Testis (tissue), 3 donors: ENCODE results near the gene RAB3C. TPM values are rescaled to one million over a fixed set of nuclear protein-coding genes. Genes with fewer than 3 reads are reported as not detected.

Experiments
- DNase-seq: peaks from one replicate; pipeline ENCODE4 v3.0.0-alpha.2; 2019
- H3K27ac ChIP-seq, 2 donors: fragments of 200-600 bp; sonication (generic); one replicate each; pipeline ENCODE4 v1.5.1; 2019
- H3K27me3 ChIP-seq: fragments of 200-600 bp; sonication (generic); one replicate; pipeline ENCODE4 v1.5.1; 2019
- H3K36me3 ChIP-seq: fragments of 200-600 bp; sonication (generic); one replicate; pipeline ENCODE4 v1.5.1; 2017; ENCODE audit warnings: low read depth; ENCODE audit errors: missing control alignments
- H3K4me1 ChIP-seq: fragments of 200-600 bp; sonication (generic); one replicate; pipeline ENCODE4 v1.5.1; 2019
- H3K4me3 ChIP-seq, 2 donors: fragments of 200-600 bp; sonication (generic); one replicate each; pipeline ENCODE4 v1.5.1; 2017 to 2019
- H3K9me3 ChIP-seq: fragments of 200-600 bp; sonication (generic); one replicate; pipeline ENCODE4 v1.5.1; 2017
- CTCF ChIP-seq, 3 experiments: fragments of 450-650 bp in 2 of 3; fragments of 200-600 bp in 1 of 3; sonication (generic) in 1 of 3; IDR thresholded peaks; one replicate each; pipeline ENCODE4 v1.5.1; 2016 to 2019; ENCODE audit warnings: antibody characterized with exemption in 3 of 3, mild to moderate bottlenecking in 2 of 3, moderate library complexity in 1 of 3
- POLR2A ChIP-seq: fragments of 450-650 bp; IDR thresholded peaks from one replicate; pipeline ENCODE4 v1.6.1; 2017; ENCODE audit warnings: antibody characterized with exemption, mild to moderate bottlenecking, moderate library complexity
- WGBS, 2 donors: methylation state at CpG; one replicate each; pipeline ENCODE4 v1.1.5; 2018; 5-methylcytosine and 5-hydroxymethylcytosine counted together
- intact Hi-C: fragments of 100-400 bp; cut with DNase I; formaldehyde crosslinking; loops from one replicate; pipeline ENCODE4 v1.15.1; 2023; ENCODE audit warnings: low total_unique reads
- polyA plus RNA-seq: library from polyadenylated mRNA; stranded (reverse); fragments of 350-450 nt; fragmentation: Illumina TruSeq; extraction: RNeasy Lipid Tissue Mini Kit (QIAGEN cat#74804); gene quantifications from one replicate; pipeline ENCODE4 v1.2.3, GENCODE V29; 2014; ENCODE audit warnings: low read depth, low replicate concordance; ENCODE audit not compliant: insufficient read depth
- total RNA-seq, 2 donors: library from RNA; depleted of rRNA; stranded (reverse); fragments of >200 nt; gene quantifications; one replicate each; pipeline ENCODE4 v1.2.3, GENCODE V29; 2016

Gene RAB3C
- total and polyA plus RNA-seq, 3 donors from 2014 or later = 0.47 to 2.5 (median 1.8) TPM

GRCh38 chr5:58902765-58903164 lies 319.9 kb downstream of the RAB3C start:
- Histone ChIP-seq H3K36me3 (no peaks in the 10 kb centered on the region), H3K27me3 (no peaks in the 10 kb centered on the region), H3K4me1 (no peaks in the 10 kb centered on the region), H3K4me3 (no peak overlapping the region), H3K27ac (no peak overlapping the region), H3K9me3 (no peaks in the 10 kb centered on the region)
- intact Hi-C loops = no loop called here
- TF ChIP-seq CTCF (IDR thresholded peaks at IDR 0.05) = no peak
- no peak for TF ChIP-seq POLR2A
- DNase-seq = no peak
- WGBS, 2 donors = 69 to 76% methylated on average over 2 of the region's 2 CpGs

- Histone ChIP-seq H3K27me3 (no peaks in the 10 kb centered on the region), H3K4me1 (no peaks in the 10 kb centered on the region), H3K36me3 (no peaks in the 10 kb centered on the region), H3K9me3 (no peaks in the 10 kb centered on the region), H3K4me3 (no peak overlapping the region), H3K27ac (no peak overlapping the region)
- intact Hi-C loops = no loop called here
- TF ChIP-seq POLR2A = no peak
- no peak for TF ChIP-seq CTCF (IDR thresholded peaks at IDR 0.05)
- 72 to 73% methylated on average over 4 of the region's 4 CpGs for WGBS, 2 donors
- no peak for DNase-seq
Measured at GRCh38 chr5:58904737-58905136, 321.9 kb downstream of the RAB3C start.

GRCh38 chr5:58905944-58906343 lies 323.1 kb downstream of the RAB3C start:
- Histone ChIP-seq H3K27ac (no peak overlapping the region), H3K9me3 (no peaks in the 10 kb centered on the region), H3K4me1 (no peaks in the 10 kb centered on the region), H3K4me3 (no peak overlapping the region), H3K36me3 (no peaks in the 10 kb centered on the region), H3K27me3 (no peaks in the 10 kb centered on the region)
- intact Hi-C loops = no loop called here
- TF ChIP-seq CTCF (IDR thresholded peaks at IDR 0.05) (no peak), POLR2A (no peak)
- DNase-seq = no peak

Other genes starting within 250 kb of the RAB3C start
- 10 to 100 TPM; 55.3 to 88.4 TPM for gene PLK2, start 123.0 kb upstream of the RAB3C start, total RNA-seq
- 87.8 TPM for gene PLK2, start 123.0 kb upstream of the RAB3C start, polyA plus RNA-seq
- gene GAPT, start 91.6 kb upstream of the RAB3C start, total RNA-seq = 1 to 10 TPM in 1 of 2 donors, under 1 TPM in 1; 0.62 to 1.9 TPM
- gene GAPT, start 91.6 kb upstream of the RAB3C start, polyA plus RNA-seq = 0.58 TPM